Measurements from ENCODE around the gene CTLA4.

CTLA4 gene

DNA sequence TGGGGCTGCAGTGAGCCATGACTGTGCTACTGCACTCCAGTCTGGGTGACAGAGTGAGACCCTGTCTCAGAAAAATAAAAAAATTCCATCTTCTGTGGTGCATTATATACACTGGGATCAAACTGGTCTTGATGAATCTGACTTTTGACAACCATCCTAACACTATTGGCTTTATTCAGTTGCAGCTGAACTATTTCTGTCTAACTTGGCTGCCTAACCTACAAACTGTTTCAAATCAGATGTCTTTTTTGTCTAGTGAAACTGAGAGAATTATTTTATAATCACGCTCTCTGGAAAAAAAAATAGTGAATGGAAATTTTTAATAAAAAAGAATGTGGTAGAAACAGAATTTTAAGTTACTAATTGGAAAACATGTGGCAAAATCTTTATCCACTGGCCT is 15.0 kb downstream of the CTLA4 start:
- no peak for TF ChIP-seq CTCF (IDR thresholded peaks at IDR 0.05)

- TF ChIP-seq CTCF (IDR thresholded peaks at IDR 0.05), result no peak
Measured at GRCh38 chr2:203886661-203887151, 19.1 kb downstream of the CTLA4 start.

- TF ChIP-seq CTCF (IDR thresholded peaks at IDR 0.05), result no peak
Measured at GRCh38 chr2:203887677-203888076, 20.1 kb downstream of the CTLA4 start.

- TF ChIP-seq CTCF (IDR thresholded peaks at IDR 0.05), result no peak
Measured at GRCh38 chr2:203889542-203889941, 22.0 kb downstream of the CTLA4 start.

DNA sequence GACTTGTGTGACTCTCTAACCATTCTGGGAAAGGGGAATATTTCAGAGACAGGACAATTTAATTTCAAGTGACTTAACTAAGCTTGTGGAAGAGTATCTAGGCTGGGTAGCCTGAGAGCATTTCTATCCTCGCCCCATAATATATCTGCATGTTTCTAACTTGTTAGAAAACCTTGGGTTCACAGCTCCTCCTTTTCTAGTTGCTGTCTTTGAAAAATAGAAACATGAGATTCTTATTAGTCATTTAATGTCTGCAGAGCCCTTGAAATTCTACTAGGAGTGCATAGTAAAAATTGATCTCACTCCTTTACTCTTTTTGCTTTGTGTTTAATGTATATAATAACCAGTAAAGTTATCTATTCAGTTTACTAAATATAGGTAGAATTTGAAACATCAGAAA is 22.4 kb downstream of the CTLA4 start:
- no peak for TF ChIP-seq CTCF (IDR thresholded peaks at IDR 0.05)

GRCh38 chr2:203890733-203891132 is 23.2 kb downstream of the CTLA4 start:
- TF ChIP-seq CTCF (IDR thresholded peaks at IDR 0.05), result no peak

DNA sequence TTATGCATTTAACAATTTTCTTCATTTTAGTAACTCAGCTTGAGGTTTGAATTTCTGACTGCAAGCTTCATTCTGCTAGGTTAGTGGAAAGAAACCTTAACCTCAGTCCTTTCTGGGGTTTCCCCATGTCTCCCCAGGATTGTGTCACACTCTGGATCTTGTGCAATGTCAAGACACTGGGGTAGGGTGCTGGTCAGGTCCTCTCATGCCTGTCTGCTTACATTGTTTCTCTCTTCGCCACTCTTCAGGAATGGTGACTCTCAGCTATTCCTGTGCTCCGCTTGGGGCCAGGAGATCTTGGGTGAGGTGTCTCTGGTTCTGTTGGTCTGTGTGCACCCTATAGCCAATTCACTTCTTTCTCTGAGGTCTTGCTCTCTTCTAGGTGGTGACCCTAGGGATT is 23.9 kb downstream of the CTLA4 start:
- TF ChIP-seq CTCF (IDR thresholded peaks at IDR 0.05), result no peak

DNA sequence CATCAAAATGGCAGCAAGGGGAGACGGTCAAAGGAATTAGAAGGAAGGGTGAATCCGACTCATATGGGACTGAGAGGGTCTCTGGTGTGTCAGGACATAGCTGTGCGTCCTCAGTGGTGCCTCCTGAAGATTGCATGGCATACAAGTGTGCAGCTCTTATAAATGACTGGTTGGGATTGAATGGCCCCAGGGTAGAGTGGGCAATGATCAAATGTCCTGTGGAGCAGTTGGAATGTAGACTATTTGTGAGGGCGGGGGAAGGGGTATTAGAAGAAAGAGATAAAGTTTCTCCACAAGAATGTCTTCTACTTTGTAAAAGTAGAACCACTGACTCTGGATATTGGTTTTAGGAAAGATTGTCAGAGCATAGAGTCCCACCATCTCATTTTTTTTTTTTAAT is 24.6 kb downstream of the CTLA4 start:
- no peak for TF ChIP-seq CTCF (IDR thresholded peaks at IDR 0.05)
